ENCODE measurements around the gene FCF1.

The FCF1 gene

GRCh38 chr14:74697011-74697410 lies 15.9 kb upstream of the FCF1 start:
- ChIA-PET POLR2A (no interaction called here), CTCF (interaction anchor here (0.6 kb wide), 1 partner anchor 159 kb away, joined by 4 read pairs; no protein-coding TSS in a partner anchor)
- no peak overlapping the region for H3K4me3 ChIP-seq (ENCODE audit: low read depth, low read length)
- H3K36me3 ChIP-seq (ENCODE audit: control insufficient read depth in 2 of 2, insufficient read depth in 1 of 2, low read length in 2 of 2) = peaks cover 0 to 7% of the 10 kb centered on the region in 2 experiments; a peak in 2 of 3 replicates
- H3K27ac ChIP-seq (ENCODE audit: extremely low read depth, low read depth, low read length) = no peak overlapping the region
- no peaks in the 10 kb centered on the region for H3K9me3 ChIP-seq (ENCODE audit: control insufficient read depth, insufficient read depth, low read depth, low read length)
- no peaks in the 10 kb centered on the region for H3K4me1 ChIP-seq (ENCODE audit: control insufficient read depth, insufficient read depth, low read length)
- TF ChIP-seq CTCF (tag by site-specific recombination; IDR thresholded peaks at IDR 0.05) (no peak), ZNF248 (tag by site-specific recombination; IDR thresholded peaks at IDR 0.05) (no peak), ZBTB11 (tag by site-specific recombination; conservative IDR thresholded peaks at IDR 0.05; ENCODE audit: low read depth) (no peak), ZNF19 (tag by site-specific recombination; IDR thresholded peaks at IDR 0.05; ENCODE audit: low read depth) (no peak), ZNF548 (tag by site-specific recombination; IDR thresholded peaks at IDR 0.05) (no peak), ZNF184 (tag by site-specific recombination; IDR thresholded peaks at IDR 0.05) (no peak), MZF1 (tag by site-specific recombination; IDR thresholded peaks at IDR 0.05; ENCODE audit: borderline replicate concordance) (no peak)

GRCh38 chr14:74697543-74697942 lies 15.4 kb upstream of the FCF1 start:
- CTCF ChIA-PET = no interaction called here
- Histone ChIP-seq H3K4me3 (ENCODE audit: low read depth, low read length) (no peak overlapping the region), H3K9me3 (ENCODE audit: control insufficient read depth, insufficient read depth, low read depth, low read length) (no peaks in the 10 kb centered on the region), H3K4me1 (ENCODE audit: control insufficient read depth, insufficient read depth, low read length) (no peaks in the 10 kb centered on the region), H3K27ac (ENCODE audit: extremely low read depth, low read depth, low read length) (no peak overlapping the region), H3K36me3 (ENCODE audit: control insufficient read depth in 2 of 2, insufficient read depth in 1 of 2, low read length in 2 of 2) (peaks cover 0 to 6% of the 10 kb centered on the region in 2 experiments; a peak in 2 of 3 replicates)
- no peak for TF ChIP-seq ZNF26 (tag by site-specific recombination; IDR thresholded peaks at IDR 0.05)
- TF ChIP-seq SCRT1 (tag by site-specific recombination; IDR thresholded peaks at IDR 0.05; ENCODE audit: borderline replicate concordance) = no peak
- no peak for TF ChIP-seq ZIC2 (tag by site-specific recombination; IDR thresholded peaks at IDR 0.05)
- no peak for TF ChIP-seq ZBTB1 (tag by site-specific recombination; IDR thresholded peaks at IDR 0.05)
- TF ChIP-seq ZEB2 (tag by site-specific recombination; IDR thresholded peaks at IDR 0.05) = no peak
- TF ChIP-seq ZNF530 (tag by site-specific recombination; IDR thresholded peaks at IDR 0.05; ENCODE audit: low read depth) = no peak
- no peak for TF ChIP-seq ZNF513 (tag by site-specific recombination; IDR thresholded peaks at IDR 0.05)
- TF ChIP-seq ZNF596 (tag by site-specific recombination; IDR thresholded peaks at IDR 0.05) = no peak
- TF ChIP-seq KLF16 (tag by site-specific recombination; IDR thresholded peaks at IDR 0.05) = no peak
- no peak for TF ChIP-seq ZNF623 (tag by site-specific recombination; IDR thresholded peaks at IDR 0.05)
- no peak for TF ChIP-seq ZNF843 (tag by site-specific recombination; IDR thresholded peaks at IDR 0.05)
- TF ChIP-seq ZSCAN23 (tag by site-specific recombination; IDR thresholded peaks at IDR 0.05) = no peak
- no peak for TF ChIP-seq AEBP2 (tag by site-specific recombination; IDR thresholded peaks at IDR 0.05; ENCODE audit: borderline replicate concordance)
- no peak for TF ChIP-seq SP3 (tag by site-specific recombination; IDR thresholded peaks at IDR 0.05)
- no peak for TF ChIP-seq ZNF155 (tag by site-specific recombination; IDR thresholded peaks at IDR 0.05)
- TF ChIP-seq ZNF175 (tag by site-specific recombination; IDR thresholded peaks at IDR 0.05) = no peak
- POLR2A ChIA-PET = no interaction called here
